HEK293T (cell line): ENCODE measurements around the gene SEPTIN12.

Experiments
- CTCF ChIA-PET: fragments of 350-600 bp; formaldehyde crosslinking; extraction: SDS; loops from one replicate; lab custom pipeline; 2021; ENCODE audit warnings: antibody characterized with exemption, inconsistent platforms; lab: Yijun Ruan, JAX
- POLR2A ChIA-PET: fragments of 350-600 bp; formaldehyde crosslinking; extraction: SDS; loops from one replicate; lab custom pipeline; 2020; ENCODE audit warnings: antibody characterized with exemption, inconsistent platforms; lab: Yijun Ruan, JAX
- DNase-seq: peaks from one replicate; pipeline ENCODE4 v3.0.0; 2012; ENCODE audit warnings: mixed read lengths; ENCODE audit errors: extremely low spot score
- ARNT ChIP-seq: fragments of 450-650 bp; IDR thresholded peaks from 2 replicates; pipeline ENCODE4 v1.6.1; 2017; ENCODE audit warnings: mild to moderate bottlenecking
- BHLHE40 ChIP-seq: fragments of 450-650 bp; IDR thresholded peaks from 2 replicates; pipeline ENCODE4 v1.6.1; 2016; ENCODE audit warnings: mild to moderate bottlenecking, moderate library complexity, borderline replicate concordance
- CTBP1 ChIP-seq: fragments of 450-650 bp; IDR thresholded peaks from 2 replicates; pipeline ENCODE4 v1.6.1; 2016; ENCODE audit warnings: borderline replicate concordance
- ELF4 ChIP-seq: fragments of 450-650 bp; IDR thresholded peaks from 2 replicates; pipeline ENCODE4 v1.6.1; 2017; ENCODE audit warnings: antibody characterized with exemption
- FOXA1 ChIP-seq: fragments of 450-650 bp; IDR thresholded peaks from 2 replicates; pipeline ENCODE4 v1.6.1; 2016; ENCODE audit warnings: mild to moderate bottlenecking
- FOXK2 ChIP-seq: fragments of 450-650 bp; IDR thresholded peaks from 2 replicates; pipeline ENCODE4 v1.6.1; 2016; ENCODE audit warnings: mild to moderate bottlenecking
- FOXM1 ChIP-seq: fragments of 450-650 bp; IDR thresholded peaks from 2 replicates; pipeline ENCODE4 v1.6.1; 2017; ENCODE audit warnings: mild to moderate bottlenecking, borderline replicate concordance
- HDGF ChIP-seq: fragments of 450-650 bp; IDR thresholded peaks from 2 replicates; pipeline ENCODE4 v1.6.1; 2017; ENCODE audit warnings: antibody characterized with exemption, borderline replicate concordance
- L3MBTL2 ChIP-seq: fragments of 450-650 bp; conservative IDR thresholded peaks from 2 replicates; pipeline ENCODE4 v1.6.1; 2016; ENCODE audit warnings: mild to moderate bottlenecking
- LEF1 ChIP-seq: fragments of 450-650 bp; IDR thresholded peaks from 2 replicates; pipeline ENCODE4 v1.6.1; 2017; ENCODE audit warnings: mild to moderate bottlenecking, borderline replicate concordance
- NFRKB ChIP-seq: fragments of 450-650 bp; IDR thresholded peaks from 2 replicates; pipeline ENCODE4 v1.6.1; 2016; ENCODE audit warnings: mild to moderate bottlenecking, moderate library complexity
- SP1 ChIP-seq: fragments of 450-650 bp; IDR thresholded peaks from 2 replicates; pipeline ENCODE4 v1.6.1; 2017
- SUZ12 ChIP-seq: fragments of 450-650 bp; IDR thresholded peaks from 2 replicates; pipeline ENCODE4 v1.6.1; 2016; ENCODE audit warnings: mild to moderate bottlenecking
- TARDBP ChIP-seq: fragments of 450-650 bp; IDR thresholded peaks from 2 replicates; pipeline ENCODE4 v1.6.1; 2016
- ZNF384 ChIP-seq: fragments of 450-650 bp; IDR thresholded peaks from 2 replicates; pipeline ENCODE4 v1.6.1; 2016
- TF ChIP-seq, protein P1 (sequence below): fragments of 450-650 bp; IDR thresholded peaks from 2 replicates; pipeline ENCODE4 v1.6.1; 2016

The SEPTIN12 gene

GRCh38 chr16:4734730-4735535 is 53.2 kb downstream of the SEPTIN12 start:
- TF ChIP-seq NFRKB = no peak
- TF ChIP-seq ZNF384 = no peak
- TF ChIP-seq SP1 = no peak
- TF ChIP-seq FOXM1 = no peak
- peak; percentile 90 for DNase-seq
- ChIA-PET POLR2A (interaction anchor here (0.7 to 3.3 kb wide), 13 partner anchors 10 to 223 kb away, joined by 3 to 19 read pairs (median 6); partner anchors contain the start of genes ROGDI, SEC14L5 and ZNF500), CTCF (interaction anchor here (0.7 to 1.0 kb wide), 2 partner anchors 15 to 91 kb away, joined by 3 read pairs; no protein-coding TSS in a partner anchor)

DNA sequence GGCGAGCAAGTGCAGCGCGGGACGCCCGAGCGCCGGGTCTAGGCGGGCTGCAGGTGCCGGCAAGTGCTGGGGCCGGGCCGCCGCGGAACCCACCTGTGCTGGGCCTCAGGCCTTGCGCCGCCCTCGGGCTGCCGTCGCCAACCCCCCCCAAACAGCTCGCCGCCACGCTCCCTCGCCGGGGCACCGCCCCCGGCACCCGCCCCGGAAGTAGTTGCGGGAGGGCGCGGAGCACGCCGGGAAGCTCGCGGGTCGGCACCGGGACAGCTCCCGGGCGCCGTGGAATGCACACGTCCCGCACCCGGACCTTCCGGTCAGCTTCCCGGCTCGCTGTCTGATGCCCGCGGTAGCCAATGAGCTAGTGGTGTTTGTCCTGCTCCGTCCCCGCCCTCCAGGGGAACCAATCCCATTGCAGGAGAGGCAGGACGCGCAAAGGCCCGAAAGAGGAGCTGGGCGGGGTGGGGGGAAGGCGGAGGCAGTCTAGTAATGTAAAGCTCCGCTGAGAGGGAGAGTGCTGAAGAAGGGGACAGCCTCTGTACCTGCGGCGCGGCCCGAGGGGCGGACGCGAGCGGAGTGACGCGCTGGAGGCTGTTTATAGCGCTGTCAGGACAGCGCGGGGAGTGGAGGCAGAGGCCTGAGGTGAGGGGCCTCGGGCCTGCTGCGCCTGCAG is 53.9 kb downstream of the SEPTIN12 start, which contains the start of the genes ANKS3 and DNAAF8:
TSS of gene ANKS3 (minus strand) at position 209 of the 667 bp plus-strand sequence. CDS start 4,122 bp downstream, outside the sequence.
TSS of gene DNAAF8 (plus strand) at position 475 of the 667 bp plus-strand sequence. CDS start 1,978 bp downstream, outside the sequence.
- ChIA-PET CTCF (no interaction called here), POLR2A (interaction anchor here (0.7 to 3.3 kb wide), 14 partner anchors 9 to 224 kb away, joined by 3 to 19 read pairs (median 5); partner anchors contain the start of genes ROGDI, SEC14L5 and ZNF500)
- DNase-seq = peak; percentile 92
- TF ChIP-seq HDGF = peak; percentile 77; the same call in 1 of the 2 replicates
- TF ChIP-seq CTBP1 = no peak
- no peak for TF ChIP-seq FOXA1
- TF ChIP-seq NFRKB = no peak
- TF ChIP-seq FOXM1 = peak; percentile 41; the same call in 1 of the 2 replicates
- no peak for TF ChIP-seq LEF1
- TF ChIP-seq, protein P1, sequence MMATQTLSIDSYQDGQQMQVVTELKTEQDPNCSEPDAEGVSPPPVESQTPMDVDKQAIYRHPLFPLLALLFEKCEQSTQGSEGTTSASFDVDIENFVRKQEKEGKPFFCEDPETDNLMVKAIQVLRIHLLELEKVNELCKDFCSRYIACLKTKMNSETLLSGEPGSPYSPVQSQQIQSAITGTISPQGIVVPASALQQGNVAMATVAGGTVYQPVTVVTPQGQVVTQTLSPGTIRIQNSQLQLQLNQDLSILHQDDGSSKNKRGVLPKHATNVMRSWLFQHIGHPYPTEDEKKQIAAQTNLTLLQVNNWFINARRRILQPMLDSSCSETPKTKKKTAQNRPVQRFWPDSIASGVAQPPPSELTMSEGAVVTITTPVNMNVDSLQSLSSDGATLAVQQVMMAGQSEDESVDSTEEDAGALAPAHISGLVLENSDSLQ = peak; percentile 97

DNA sequence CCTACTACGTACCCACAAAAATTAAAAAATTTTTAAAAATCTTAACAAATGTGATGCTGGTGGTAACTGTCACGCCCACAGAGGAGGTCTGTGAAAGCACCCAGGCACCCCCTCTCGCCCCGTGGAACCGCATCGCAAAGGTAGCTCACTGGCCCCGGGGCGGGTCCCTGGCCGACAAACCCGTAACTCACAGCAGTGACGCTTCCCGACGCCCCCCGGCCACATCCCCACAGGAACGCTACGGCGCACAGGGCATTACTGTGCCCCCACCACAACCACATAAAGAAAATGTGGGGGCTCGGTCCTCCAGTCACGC is 54.4 kb downstream of the SEPTIN12 start:
- DNase-seq = no peak
- TF ChIP-seq BHLHE40 (no peak), NFRKB (no peak), ELF4 (no peak), LEF1 (no peak), SP1 (no peak), CTBP1 (no peak), FOXM1 (no peak), FOXA1 (no peak), SUZ12 (no peak), TARDBP (no peak)
- TF ChIP-seq, protein P1 = no peak
- ChIA-PET CTCF (no interaction called here), POLR2A (interaction anchor here (1.3 to 3.3 kb wide), 10 partner anchors 9 to 214 kb away, joined by 3 to 19 read pairs (median 7); partner anchors contain the start of gene ROGDI)

GRCh38 chr16:4733211-4733742 is 54.9 kb downstream of the SEPTIN12 start:
- TF ChIP-seq CTBP1 (no peak), SP1 (no peak), TARDBP (no peak), LEF1 (no peak), HDGF (no peak), NFRKB (no peak), FOXM1 (no peak), FOXK2 (no peak)
- TF ChIP-seq, protein P1 = no peak
- POLR2A ChIA-PET = interaction anchor here (1.3 to 3.3 kb wide), 6 partner anchors 8 to 215 kb away, joined by 3 to 19 read pairs (median 14); partner anchors contain the start of gene ROGDI
- CTCF ChIA-PET = no interaction called here
- no peak for DNase-seq

DNA sequence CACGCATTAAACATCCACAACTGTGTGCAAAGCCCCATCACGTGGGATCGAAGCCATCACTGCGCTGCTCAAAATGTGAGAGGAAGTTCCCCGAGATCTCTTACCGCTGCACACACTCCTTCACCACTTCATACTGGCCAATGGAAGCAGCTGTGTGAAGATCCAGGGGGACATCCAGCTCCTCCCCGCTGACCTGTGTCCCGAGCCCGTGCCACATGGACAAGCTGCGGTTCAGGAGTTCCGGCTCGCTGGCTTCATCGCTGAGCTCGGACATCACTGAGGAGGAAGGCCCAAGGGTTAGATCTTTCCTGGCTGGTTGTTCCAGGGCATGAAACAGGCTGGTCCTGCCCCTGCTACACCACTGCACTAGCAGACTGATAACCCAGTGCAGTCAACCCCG is 58.3 kb downstream of the SEPTIN12 start:
- ChIA-PET POLR2A (interaction anchor here (0.5 kb wide), 1 partner anchor 210 kb away, joined by 3 read pairs; no protein-coding TSS in a partner anchor), CTCF (no interaction called here)
- no peak for DNase-seq
- no peak for TF ChIP-seq CTBP1
- no peak for TF ChIP-seq TARDBP
- TF ChIP-seq FOXK2 = no peak
- no peak for TF ChIP-seq LEF1

GRCh38 chr16:4728676-4729075 is 59.5 kb downstream of the SEPTIN12 start:
- ChIA-PET CTCF (no interaction called here), POLR2A (no interaction called here)
- TF ChIP-seq SUZ12 = no peak
- TF ChIP-seq FOXA1 = no peak
- TF ChIP-seq, protein P1 = no peak
- TF ChIP-seq SP1 = no peak
- no peak for TF ChIP-seq HDGF
- TF ChIP-seq NFRKB = no peak
- TF ChIP-seq FOXK2 = no peak
- no peak for TF ChIP-seq LEF1
- TF ChIP-seq ELF4 = no peak
- TF ChIP-seq ZNF384 = no peak
- no peak for TF ChIP-seq TARDBP
- TF ChIP-seq ARNT = no peak
- TF ChIP-seq FOXM1 = no peak
- no peak for TF ChIP-seq L3MBTL2
- no peak for TF ChIP-seq CTBP1
- no peak for TF ChIP-seq BHLHE40
- DNase-seq = no peak
